Breast epithelium (tissue), 4 donors: ENCODE measurements around the gene IFITM10. TPM values are rescaled to one million over a fixed set of nuclear protein-coding genes. Genes with fewer than 3 reads are reported as not detected.

Experiments used
- DNase-seq, 2 donors: peaks; one replicate each; pipeline ENCODE4 v3.0.0-alpha.2; 2019; ENCODE audit warnings: low spot score in 2 of 2
- H3K27ac ChIP-seq, 2 donors: fragments of 200-600 bp; sonication (generic) in 1 of 2; one replicate each; pipeline ENCODE4 v1.5.1; 2016 to 2019; ENCODE audit warnings: mild to moderate bottlenecking in 1 of 2
- H3K27me3 ChIP-seq, 2 donors: fragments of 200-600 bp; sonication (generic) in 1 of 2; one replicate each; pipeline versions ENCODE4 v1.5.1 to v1.6.0; 2017 to 2019; ENCODE audit warnings: control low read depth in 1 of 2, mild to moderate bottlenecking in 1 of 2
- H3K36me3 ChIP-seq: fragments of 200-600 bp; one replicate; pipeline ENCODE4 v1.5.1; 2019
- H3K4me1 ChIP-seq, 2 donors: fragments of 200-600 bp; sonication (generic); one replicate each; pipeline ENCODE4 v1.5.1; 2016 to 2019; ENCODE audit warnings: control low read depth in 1 of 2
- H3K4me3 ChIP-seq, 3 donors: fragments of 200-600 bp; sonication (generic); 1 replicate in 2 of 3; 2 replicates in 1 of 3; pipeline ENCODE4 v1.5.1; 2016 to 2019; ENCODE audit warnings: mild to moderate bottlenecking in 3 of 3, moderate library complexity in 2 of 3
- H3K9me3 ChIP-seq, 2 donors: fragments of 200-600 bp; sonication (generic) in 1 of 2; one replicate each; pipeline ENCODE4 v1.5.1; 2016 to 2019; ENCODE audit warnings: control low read depth in 1 of 2
- POLR2A ChIP-seq: fragments of 450-650 bp; IDR thresholded peaks from one replicate; pipeline ENCODE4 v1.6.1; 2016; ENCODE audit warnings: antibody characterized with exemption, mild to moderate bottlenecking, moderate library complexity
- POLR2AphosphoS5 ChIP-seq, 3 donors: sonication (generic); formaldehyde crosslinking; IDR thresholded peaks; one replicate each; pipeline ENCODE4 v1.6.1; 2017; ENCODE audit warnings: antibody characterized with exemption in 3 of 3
- intact Hi-C: fragments of 100-400 bp; cut with DNase I; formaldehyde crosslinking; loops from one replicate; pipeline ENCODE4 v1.15.1; 2023; ENCODE audit warnings: low total_unique reads
- total RNA-seq, 3 donors: library from RNA; depleted of rRNA; stranded (reverse); fragments of >200 nt; gene quantifications; one replicate each; pipeline ENCODE4 v1.1.0, GENCODE V29; 2016
- TF ChIP-seq, protein P1 (sequence below), 3 donors: fragments of 450-650 bp; IDR thresholded peaks; one replicate each; pipeline ENCODE4 v1.5.1; 2016 to 2017; ENCODE audit warnings: antibody characterized with exemption in 3 of 3, mild to moderate bottlenecking in 3 of 3, moderate library complexity in 3 of 3

IFITM10 gene
- total RNA-seq, 3 donors from 2014 or later: 0.33 to 14.0 (median 1.4) TPM

DNA sequence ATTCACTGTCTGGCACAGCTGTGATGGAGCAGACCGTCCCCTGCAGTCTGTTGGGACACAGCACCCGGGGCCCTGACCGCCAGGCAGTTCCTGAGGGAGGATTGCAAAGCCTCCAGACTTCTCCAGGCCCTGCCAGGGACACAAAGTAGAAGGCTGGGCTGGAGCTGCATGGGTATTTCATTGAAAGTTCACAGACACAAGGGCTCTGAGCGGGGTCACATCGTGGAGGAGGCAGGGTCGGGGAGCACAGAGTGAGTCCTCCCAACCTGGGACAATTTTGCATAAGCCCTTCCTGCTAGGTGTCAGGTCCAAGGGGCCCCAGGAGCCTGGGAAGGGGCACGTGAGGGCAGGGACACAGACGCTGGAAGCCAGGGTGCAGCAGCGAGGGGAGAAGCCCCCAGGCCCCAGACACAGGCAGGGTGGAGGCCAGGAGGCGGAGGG, 15.7 kb downstream of the IFITM10 start:
- H3K27me3 ChIP-seq: peaks cover 0 to 74% of the 10 kb centered on the region in 2 donors
- TF ChIP-seq, protein P1, sequence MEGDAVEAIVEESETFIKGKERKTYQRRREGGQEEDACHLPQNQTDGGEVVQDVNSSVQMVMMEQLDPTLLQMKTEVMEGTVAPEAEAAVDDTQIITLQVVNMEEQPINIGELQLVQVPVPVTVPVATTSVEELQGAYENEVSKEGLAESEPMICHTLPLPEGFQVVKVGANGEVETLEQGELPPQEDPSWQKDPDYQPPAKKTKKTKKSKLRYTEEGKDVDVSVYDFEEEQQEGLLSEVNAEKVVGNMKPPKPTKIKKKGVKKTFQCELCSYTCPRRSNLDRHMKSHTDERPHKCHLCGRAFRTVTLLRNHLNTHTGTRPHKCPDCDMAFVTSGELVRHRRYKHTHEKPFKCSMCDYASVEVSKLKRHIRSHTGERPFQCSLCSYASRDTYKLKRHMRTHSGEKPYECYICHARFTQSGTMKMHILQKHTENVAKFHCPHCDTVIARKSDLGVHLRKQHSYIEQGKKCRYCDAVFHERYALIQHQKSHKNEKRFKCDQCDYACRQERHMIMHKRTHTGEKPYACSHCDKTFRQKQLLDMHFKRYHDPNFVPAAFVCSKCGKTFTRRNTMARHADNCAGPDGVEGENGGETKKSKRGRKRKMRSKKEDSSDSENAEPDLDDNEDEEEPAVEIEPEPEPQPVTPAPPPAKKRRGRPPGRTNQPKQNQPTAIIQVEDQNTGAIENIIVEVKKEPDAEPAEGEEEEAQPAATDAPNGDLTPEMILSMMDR (IDR thresholded peaks at IDR 0.05): no peak
- TF ChIP-seq POLR2AphosphoS5 (IDR thresholded peaks at IDR 0.05): no peak
- no peak for TF ChIP-seq POLR2A
- intact Hi-C loops: no loop called here

DNA sequence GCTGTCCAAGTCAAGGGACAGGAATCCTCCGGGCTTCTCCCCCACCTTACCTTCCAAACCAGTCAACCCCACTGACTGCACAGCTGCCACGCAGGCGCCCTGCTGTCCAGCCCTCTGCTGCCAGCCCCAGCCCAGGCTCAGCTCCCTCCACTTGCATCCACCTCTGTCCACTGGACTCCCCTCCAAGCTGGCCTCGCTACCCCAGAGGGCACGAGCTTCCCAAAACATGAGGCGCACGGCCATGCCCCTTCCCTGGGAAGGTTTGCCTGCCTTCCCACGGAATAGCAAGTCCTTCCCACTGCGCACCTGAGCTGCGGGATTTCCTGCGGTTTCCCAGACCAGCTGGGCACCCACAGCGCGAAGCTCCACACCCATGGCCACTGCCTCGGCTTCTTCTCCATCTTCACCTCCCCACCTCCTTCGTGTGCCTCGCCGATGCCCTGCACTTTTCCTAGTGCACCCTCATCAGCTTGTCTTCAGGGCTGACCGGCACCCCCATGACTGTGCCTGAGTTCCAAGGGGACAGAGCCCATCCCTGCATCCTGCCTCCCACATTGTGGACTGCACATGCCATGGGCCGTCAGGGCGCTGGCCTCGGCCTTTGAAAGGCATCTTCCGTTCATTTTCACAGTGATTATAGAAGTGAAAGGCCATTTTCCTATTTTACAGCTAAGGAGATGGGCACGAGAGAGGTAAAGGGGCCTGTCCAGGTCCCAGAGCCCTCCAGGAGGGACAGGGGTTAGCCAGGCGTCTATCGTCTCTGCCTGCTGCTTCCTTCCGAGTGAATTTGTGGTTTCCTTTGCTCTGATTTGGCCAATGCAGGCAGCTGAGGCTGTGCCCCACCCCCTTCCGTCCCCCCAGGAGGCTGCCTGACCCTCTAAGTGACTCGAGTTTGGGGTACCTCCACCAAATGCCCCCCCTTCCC, 16.4 kb downstream of the IFITM10 start:
- Histone ChIP-seq H3K4me1 (peaks cover 0 to 7% of the 10 kb centered on the region in 2 donors), H3K27me3 (peaks cover 0 to 77% of the 10 kb centered on the region in 2 donors), H3K36me3 (no peaks in the 10 kb centered on the region), H3K4me3 (no peak overlapping the region), H3K27ac (no peak overlapping the region), H3K9me3 (peaks cover 0 to 10% of the 10 kb centered on the region in 2 donors)
- no peak for DNase-seq
- intact Hi-C loops: no loop called here
- TF ChIP-seq POLR2AphosphoS5 (IDR thresholded peaks at IDR 0.05) (no peak), POLR2A (no peak)
- TF ChIP-seq, protein P1 (IDR thresholded peaks at IDR 0.05): no peak

More for the DNA sequence above, 15.7 kb downstream of the IFITM10 start:
- H3K4me3 ChIP-seq: no peak overlapping the region
- H3K36me3 ChIP-seq: no peaks in the 10 kb centered on the region
- H3K9me3 ChIP-seq: peaks cover 0 to 10% of the 10 kb centered on the region in 2 donors
- no peak for DNase-seq
- H3K4me1 ChIP-seq: peaks cover 0 to 7% of the 10 kb centered on the region in 2 donors
- H3K27ac ChIP-seq: no peak overlapping the region

DNA sequence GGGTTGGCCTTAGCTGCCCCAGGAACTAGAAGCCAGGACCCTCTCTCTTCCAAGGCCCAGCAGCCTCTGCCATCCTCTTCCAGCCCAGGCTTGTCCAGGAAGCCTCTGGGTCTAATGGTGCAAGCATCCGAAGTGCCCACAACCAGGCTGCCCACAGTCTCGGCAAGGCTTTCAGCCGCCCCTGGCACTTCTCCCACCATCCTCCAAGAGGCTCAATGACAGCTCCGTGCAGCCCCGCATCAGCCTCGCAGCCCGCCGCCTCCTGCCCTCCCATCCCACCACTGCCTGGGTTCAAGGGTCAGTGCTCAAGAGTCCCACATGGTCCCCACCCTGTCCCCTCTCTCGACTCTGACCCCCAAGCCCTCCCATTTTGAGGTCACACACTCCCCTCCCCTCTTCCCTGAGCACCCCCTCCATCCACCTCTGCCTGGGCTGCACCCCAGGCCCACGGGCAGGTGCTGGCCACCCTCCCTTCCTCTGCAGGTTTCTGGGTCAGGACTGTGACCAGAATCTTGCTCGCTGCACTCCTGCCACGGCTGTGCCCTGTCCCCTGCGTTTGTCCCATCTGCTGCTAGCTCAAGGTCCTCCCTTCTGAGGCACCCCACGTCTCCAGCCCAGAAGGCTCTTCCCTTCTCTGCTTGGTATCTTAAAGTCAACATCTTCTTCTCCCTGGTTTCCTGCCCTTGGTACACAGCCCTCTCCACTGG, 17.2 kb downstream of the IFITM10 start:
- Histone ChIP-seq H3K4me1 (peaks cover 0 to 7% of the 10 kb centered on the region in 2 donors), H3K27me3 (peaks cover 0 to 79% of the 10 kb centered on the region in 2 donors), H3K27ac (no peak overlapping the region), H3K4me3 (no peak overlapping the region), H3K36me3 (no peaks in the 10 kb centered on the region), H3K9me3 (peaks cover 0 to 10% of the 10 kb centered on the region in 2 donors)
- intact Hi-C loops: no loop called here
- TF ChIP-seq POLR2A (no peak), POLR2AphosphoS5 (IDR thresholded peaks at IDR 0.05) (no peak)
- TF ChIP-seq, protein P1 (IDR thresholded peaks at IDR 0.05): no peak
- DNase-seq: no peak

DNA sequence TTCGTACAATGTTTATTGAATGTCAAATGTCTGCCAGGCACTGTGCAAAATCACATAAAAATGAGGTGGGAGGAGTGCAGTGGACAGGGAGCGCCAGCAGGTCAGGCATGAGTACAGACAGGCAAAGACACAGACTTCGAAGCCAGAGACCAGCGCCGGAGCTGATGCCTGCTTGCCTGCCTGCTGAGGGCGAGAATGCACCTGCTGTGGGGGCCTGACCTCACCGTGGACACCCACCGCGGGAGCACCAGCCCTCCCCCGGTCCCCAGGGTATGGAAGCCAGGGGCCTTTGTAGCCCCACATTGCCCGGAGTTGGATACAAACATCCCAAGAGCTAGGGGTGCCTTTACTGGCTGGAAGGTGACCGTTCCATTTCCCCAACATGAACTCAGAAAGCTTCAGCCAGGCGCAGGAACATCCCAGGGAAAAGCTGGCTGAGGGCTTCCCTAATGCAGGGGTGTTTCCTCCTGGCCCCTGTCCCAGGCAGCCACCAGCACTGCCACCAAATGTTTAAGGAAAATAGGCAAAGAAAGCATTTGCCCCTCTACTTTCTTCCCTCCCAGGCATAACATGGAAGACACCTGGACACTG, 17.9 kb downstream of the IFITM10 start:
- intact Hi-C loops: no loop called here
- no peak for DNase-seq
- H3K9me3 ChIP-seq: peaks cover 0 to 10% of the 10 kb centered on the region in 2 donors

More for the DNA sequence above, 17.9 kb downstream of the IFITM10 start:
- no peak overlapping the region for H3K27ac ChIP-seq
- H3K36me3 ChIP-seq: no peaks in the 10 kb centered on the region
- H3K4me3 ChIP-seq: no peak overlapping the region
- peaks cover 0 to 78% of the 10 kb centered on the region in 2 donors for H3K27me3 ChIP-seq
- TF ChIP-seq POLR2A (no peak), POLR2AphosphoS5 (IDR thresholded peaks at IDR 0.05) (no peak)
- TF ChIP-seq, protein P1 (IDR thresholded peaks at IDR 0.05): no peak
- H3K4me1 ChIP-seq: peaks cover 0 to 7% of the 10 kb centered on the region in 2 donors
